ENCODE data around the gene PTPRJ.

DNA sequence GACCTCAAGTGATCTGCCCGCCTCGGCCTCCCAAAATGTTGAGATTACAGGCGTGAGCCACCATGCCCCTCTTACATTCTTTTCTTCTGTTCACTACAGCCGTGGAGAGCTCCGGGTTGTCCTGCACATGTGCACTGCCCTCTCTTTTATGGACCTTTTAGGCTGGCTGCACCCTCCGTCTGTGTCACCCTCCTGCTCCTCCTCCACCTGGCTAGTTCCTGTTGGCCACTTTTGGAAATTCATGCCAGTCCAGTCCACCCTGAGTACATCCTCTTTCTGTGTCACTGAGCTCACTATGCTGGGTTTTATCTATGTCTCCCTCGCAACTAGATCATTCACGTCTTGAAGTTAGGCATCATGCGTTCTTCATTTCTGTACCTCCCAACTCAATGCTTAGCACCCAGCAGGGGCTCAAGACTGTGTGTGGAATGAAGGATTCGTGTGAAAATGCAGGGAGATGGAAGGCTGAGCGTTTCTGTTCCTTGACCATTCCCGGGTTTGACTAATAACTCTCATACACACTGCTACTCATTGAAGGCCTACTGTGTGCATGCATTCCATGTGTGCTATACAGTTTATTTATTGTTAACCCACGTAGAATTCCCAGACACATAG is 60.6 kb downstream of the PTPRJ start:
- TF ChIP-seq, protein P1, sequence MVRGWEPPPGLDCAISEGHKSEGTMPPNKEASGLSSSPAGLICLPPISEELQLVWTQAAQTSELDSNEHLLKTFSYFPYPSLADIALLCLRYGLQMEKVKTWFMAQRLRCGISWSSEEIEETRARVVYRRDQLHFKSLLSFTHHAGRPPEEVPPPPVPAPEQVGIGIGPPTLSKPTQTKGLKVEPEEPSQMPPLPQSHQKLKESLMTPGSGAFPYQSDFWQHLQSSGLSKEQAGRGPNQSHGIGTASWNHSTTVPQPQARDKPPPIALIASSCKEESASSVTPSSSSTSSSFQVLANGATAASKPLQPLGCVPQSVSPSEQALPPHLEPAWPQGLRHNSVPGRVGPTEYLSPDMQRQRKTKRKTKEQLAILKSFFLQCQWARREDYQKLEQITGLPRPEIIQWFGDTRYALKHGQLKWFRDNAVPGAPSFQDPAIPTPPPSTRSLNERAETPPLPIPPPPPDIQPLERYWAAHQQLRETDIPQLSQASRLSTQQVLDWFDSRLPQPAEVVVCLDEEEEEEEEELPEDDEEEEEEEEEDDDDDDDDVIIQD (CRISPR knock-in tag; IDR thresholded peaks at IDR 0.05), result no peak
- no peak for TF ChIP-seq ELF1 (tag; IDR thresholded peaks at IDR 0.05)
- no peak for TF ChIP-seq MAFF (IDR thresholded peaks at IDR 0.05; ENCODE audit: low read length)
- no peak for TF ChIP-seq NELFE (IDR thresholded peaks at IDR 0.05; ENCODE audit: insufficient read depth, insufficient read length)
- TF ChIP-seq GABPB1 (CRISPR knock-in tag; IDR thresholded peaks at IDR 0.05), result no peak
- no peak for TF ChIP-seq POLR2A (conservative IDR thresholded peaks at IDR 0.05)
- TF ChIP-seq MYBL2 (IDR thresholded peaks at IDR 0.05; ENCODE audit: low read depth), result no peak
- no peak for TF ChIP-seq MYBL2 (CRISPR knock-in tag; IDR thresholded peaks at IDR 0.05; ENCODE audit: borderline replicate concordance)
- no peak for TF ChIP-seq BHLHE40 (IDR thresholded peaks at IDR 0.05; ENCODE audit: low read length)
- TF ChIP-seq AFF4 (CRISPR knock-in tag; IDR thresholded peaks at IDR 0.05), result no peak
- no peak for TF ChIP-seq TGIF2 (CRISPR knock-in tag; IDR thresholded peaks at IDR 0.05)
- TF ChIP-seq, protein P2, sequence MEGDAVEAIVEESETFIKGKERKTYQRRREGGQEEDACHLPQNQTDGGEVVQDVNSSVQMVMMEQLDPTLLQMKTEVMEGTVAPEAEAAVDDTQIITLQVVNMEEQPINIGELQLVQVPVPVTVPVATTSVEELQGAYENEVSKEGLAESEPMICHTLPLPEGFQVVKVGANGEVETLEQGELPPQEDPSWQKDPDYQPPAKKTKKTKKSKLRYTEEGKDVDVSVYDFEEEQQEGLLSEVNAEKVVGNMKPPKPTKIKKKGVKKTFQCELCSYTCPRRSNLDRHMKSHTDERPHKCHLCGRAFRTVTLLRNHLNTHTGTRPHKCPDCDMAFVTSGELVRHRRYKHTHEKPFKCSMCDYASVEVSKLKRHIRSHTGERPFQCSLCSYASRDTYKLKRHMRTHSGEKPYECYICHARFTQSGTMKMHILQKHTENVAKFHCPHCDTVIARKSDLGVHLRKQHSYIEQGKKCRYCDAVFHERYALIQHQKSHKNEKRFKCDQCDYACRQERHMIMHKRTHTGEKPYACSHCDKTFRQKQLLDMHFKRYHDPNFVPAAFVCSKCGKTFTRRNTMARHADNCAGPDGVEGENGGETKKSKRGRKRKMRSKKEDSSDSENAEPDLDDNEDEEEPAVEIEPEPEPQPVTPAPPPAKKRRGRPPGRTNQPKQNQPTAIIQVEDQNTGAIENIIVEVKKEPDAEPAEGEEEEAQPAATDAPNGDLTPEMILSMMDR (IDR thresholded peaks at IDR 0.05 in 2 of 3, conservative IDR thresholded peaks at IDR 0.05 in 1 of 3; ENCODE audit: insufficient read depth in 2 of 3, low read depth in 1 of 3, low read length in 3 of 3), result no peak
- TF ChIP-seq, protein P3, sequence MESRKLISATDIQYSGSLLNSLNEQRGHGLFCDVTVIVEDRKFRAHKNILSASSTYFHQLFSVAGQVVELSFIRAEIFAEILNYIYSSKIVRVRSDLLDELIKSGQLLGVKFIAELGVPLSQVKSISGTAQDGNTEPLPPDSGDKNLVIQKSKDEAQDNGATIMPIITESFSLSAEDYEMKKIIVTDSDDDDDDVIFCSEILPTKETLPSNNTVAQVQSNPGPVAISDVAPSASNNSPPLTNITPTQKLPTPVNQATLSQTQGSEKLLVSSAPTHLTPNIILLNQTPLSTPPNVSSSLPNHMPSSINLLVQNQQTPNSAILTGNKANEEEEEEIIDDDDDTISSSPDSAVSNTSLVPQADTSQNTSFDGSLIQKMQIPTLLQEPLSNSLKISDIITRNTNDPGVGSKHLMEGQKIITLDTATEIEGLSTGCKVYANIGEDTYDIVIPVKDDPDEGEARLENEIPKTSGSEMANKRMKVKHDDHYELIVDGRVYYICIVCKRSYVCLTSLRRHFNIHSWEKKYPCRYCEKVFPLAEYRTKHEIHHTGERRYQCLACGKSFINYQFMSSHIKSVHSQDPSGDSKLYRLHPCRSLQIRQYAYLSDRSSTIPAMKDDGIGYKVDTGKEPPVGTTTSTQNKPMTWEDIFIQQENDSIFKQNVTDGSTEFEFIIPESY (CRISPR knock-in tag; IDR thresholded peaks at IDR 0.05), result no peak
- no peak for TF ChIP-seq HDAC1 (IDR thresholded peaks at IDR 0.05)

All from K562 (cell line).